GM12892 (cell line): Measurements from ENCODE around the gene ALG3.
"Not testable (repeated sequence)": the region's sequence is repeated elsewhere in the genome, so short reads cannot be mapped to it uniquely, and the experiment has no call there.

Experiments
- DNase-seq: peaks from one replicate; pipeline ENCODE4 v3.0.0; 2011; ENCODE audit not compliant: insufficient read length
- FAIRE-seq: peaks from 2 replicates; lab custom pipeline; 2011; peaks lifted over from hg19 to GRCh38; lab: Jason Lieb, UNC
- POLR2A ChIP-seq: IDR thresholded peaks from 2 replicates; pipeline ENCODE4 v1.6.1; 2011; ENCODE audit warnings: low read depth, low read length, control low read depth
- POLR2AphosphoS5 ChIP-seq: IDR thresholded peaks from 2 replicates; pipeline ENCODE4 v1.6.1; 2011; ENCODE audit warnings: low read depth, low read length, control low read depth
- TAF1 ChIP-seq: IDR thresholded peaks from 2 replicates; pipeline ENCODE4 v1.6.1; 2011; ENCODE audit warnings: low read depth, mild to moderate bottlenecking, control low read depth, low read length, borderline replicate concordance

The ALG3 gene

GRCh38 chr3:184275961-184276910 is 27.5 kb upstream of the ALG3 start, which contains the start of gene ECE2:
Gene ECE2 (plus strand): TSS chr3:184276022. CDS start chr3:184276154, 132 bp downstream.
- FAIRE-seq = no peak
- TF ChIP-seq TAF1 = no peak
- no peak for TF ChIP-seq POLR2AphosphoS5
- TF ChIP-seq POLR2A = no peak
- DNase-seq = no peak

- no peak for DNase-seq
- TF ChIP-seq POLR2A (no peak), POLR2AphosphoS5 (no peak), TAF1 (no peak)
- no peak for FAIRE-seq
Measured at GRCh38 chr3:184275381-184275701, 26.6 kb upstream of the ALG3 start.

- no peak for FAIRE-seq
- TF ChIP-seq TAF1 (no peak), POLR2AphosphoS5 (no peak), POLR2A (no peak)
- no peak for DNase-seq
Measured at GRCh38 chr3:184272269-184272668, 23.5 kb upstream of the ALG3 start.

GRCh38 chr3:184267249-184267648 is 18.5 kb upstream of the ALG3 start:
- not testable (repeated sequence) for DNase-seq, FAIRE-seq

- TF ChIP-seq TAF1 (no peak), POLR2A (no peak), POLR2AphosphoS5 (no peak)
- FAIRE-seq (no peak), DNase-seq (no peak)
Measured at GRCh38 chr3:184262764-184263179, 14.0 kb upstream of the ALG3 start.

GRCh38 chr3:184261854-184262763 is 13.3 kb upstream of the ALG3 start:
- FAIRE-seq (no peak), DNase-seq (no peak)
- TF ChIP-seq TAF1 = no peak
- TF ChIP-seq POLR2A = no peak
- TF ChIP-seq POLR2AphosphoS5 = no peak

GRCh38 chr3:184261270-184261853 is 12.6 kb upstream of the ALG3 start, which contains the start of gene CAMK2N2:
Gene CAMK2N2 (minus strand): TSS chr3:184261553. CDS start chr3:184261285, 268 bp downstream.
- no peak for TF ChIP-seq TAF1
- TF ChIP-seq POLR2AphosphoS5 = no peak
- TF ChIP-seq POLR2A = no peak
- DNase-seq (peak; percentile 81), FAIRE-seq (no peak)

- FAIRE-seq (no peak), DNase-seq (no peak)
- TF ChIP-seq POLR2AphosphoS5 = no peak
- TF ChIP-seq POLR2A = no peak
Measured at GRCh38 chr3:184260724-184261269, 12.0 kb upstream of the ALG3 start.

- DNase-seq (peak; percentile 58), FAIRE-seq (no peak)
- no peak for TF ChIP-seq TAF1
- no peak for TF ChIP-seq POLR2A
- TF ChIP-seq POLR2AphosphoS5 = no peak
Measured at GRCh38 chr3:184259878-184260723, 11.3 kb upstream of the ALG3 start.

GRCh38 chr3:184259396-184259877 is 10.7 kb upstream of the ALG3 start:
- FAIRE-seq = no peak
- TF ChIP-seq POLR2A = no peak
- TF ChIP-seq POLR2AphosphoS5 = no peak
- TF ChIP-seq TAF1 = no peak
- no peak for DNase-seq
